Measurements from ENCODE around the gene MDP1.

DNA sequence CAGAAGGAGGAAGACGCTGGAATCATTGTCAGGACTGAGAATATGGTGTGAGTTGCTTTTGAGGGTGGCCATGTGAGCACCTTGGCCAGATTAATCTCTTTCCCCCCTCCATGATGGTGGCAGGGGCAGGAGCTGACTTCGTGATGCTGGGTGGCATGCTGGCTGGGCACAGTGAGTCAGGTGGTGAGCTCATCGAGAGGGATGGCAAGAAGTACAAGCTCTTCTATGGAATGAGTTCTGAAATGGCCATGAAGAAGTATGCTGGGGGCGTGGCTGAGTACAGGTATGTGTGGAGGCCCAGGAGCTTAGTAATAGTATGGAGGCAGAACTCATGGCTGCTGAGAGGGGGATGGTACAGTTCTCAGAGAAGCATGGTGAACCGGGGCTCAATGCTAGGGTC, 22.3 kb upstream of the MDP1 start:
- no peak for TF ChIP-seq POLR2AphosphoS5 (IDR thresholded peaks at IDR 0.05)
- no peak for TF ChIP-seq EP300 (IDR thresholded peaks at IDR 0.05)
- no peak for TF ChIP-seq CTCF (IDR thresholded peaks at IDR 0.05)
